Natural killer cell (primary cell): ENCODE results near the gene CALHM2. TPM values are rescaled to one million over a fixed set of nuclear protein-coding genes. Genes with fewer than 3 reads are reported as not detected.

Experiments
- ATAC-seq, 3 donors: fragments of 150-1000 bp in 2 of 3; fragments of 200-7000 bp in 1 of 3; cut with Tn5 transposase; 1 replicate in 1 of 3; 2 replicates in 2 of 3; pipeline ENCODE4 v1.10.0; 2021; ENCODE audit warnings: mild to moderate bottlenecking in 2 of 3, moderate library complexity in 2 of 3
- DNase-seq, 2 donors: peaks; one replicate each; pipeline versions ENCODE4 v3.0.0 to v3.0.0-alpha.2; 2013 to 2021; ENCODE audit warnings: mixed read lengths in 1 of 2
- H3K27ac ChIP-seq: one replicate; pipeline ENCODE4 v1.5.1; 2013; ENCODE audit warnings: mild to moderate bottlenecking, low read length
- H3K27me3 ChIP-seq: one replicate; pipeline ENCODE4 v1.6.1; 2013; ENCODE audit warnings: low read length; ENCODE audit not compliant: control insufficient read depth, insufficient read depth
- H3K36me3 ChIP-seq: one replicate; pipeline ENCODE4 v1.6.1; 2013; ENCODE audit warnings: low read length; ENCODE audit not compliant: control insufficient read depth, insufficient read depth
- H3K4me1 ChIP-seq: one replicate; pipeline ENCODE4 v1.6.1; 2013; ENCODE audit warnings: low read length; ENCODE audit not compliant: control insufficient read depth, insufficient read depth
- H3K4me3 ChIP-seq: one replicate; pipeline ENCODE4 v1.5.1; 2013; ENCODE audit warnings: low read length
- H3K9me3 ChIP-seq: one replicate; pipeline ENCODE4 v1.6.1; 2013; ENCODE audit warnings: low read length; ENCODE audit not compliant: control insufficient read depth, insufficient read depth
- H3K27ac Mint-ChIP-seq, 2 donors: one replicate each; pipeline ENCODE4 v1.8.0; 2022; ENCODE audit warnings: mild to moderate bottlenecking in 2 of 2, mixed read lengths in 2 of 2, moderate library complexity in 1 of 2
- H3K27me3 Mint-ChIP-seq, 2 donors: one replicate each; pipeline ENCODE4 v1.8.0; 2022; ENCODE audit warnings: low read depth in 2 of 2, mixed read lengths in 2 of 2
- H3K36me3 Mint-ChIP-seq: one replicate; pipeline ENCODE4 v1.8.0; 2022; ENCODE audit warnings: mixed read lengths
- H3K4me1 Mint-ChIP-seq, 2 donors: one replicate each; pipeline ENCODE4 v1.8.0; 2022; ENCODE audit warnings: mixed read lengths in 2 of 2
- H3K4me3 Mint-ChIP-seq: one replicate; pipeline ENCODE4 v1.8.0; 2022; ENCODE audit warnings: mild to moderate bottlenecking, moderate library complexity, mixed read lengths
- H3K9me3 Mint-ChIP-seq, 2 donors: one replicate each; pipeline ENCODE4 v1.8.0; 2022; ENCODE audit warnings: mixed read lengths in 2 of 2
- CTCF ChIP-seq: fragments of 200-600 bp; IDR thresholded peaks from one replicate; pipeline ENCODE4 v1.8.0; 2022; ENCODE audit warnings: antibody characterized with exemption
- WGBS: methylation state at CpG from one replicate; pipeline ENCODE4 v1.1.7; 2013; ENCODE audit warnings: missing lambda C conversion rate; ENCODE audit not compliant: insufficient coverage; 5-methylcytosine and 5-hydroxymethylcytosine counted together
- intact Hi-C: fragments of 100-400 bp; cut with micrococcal nuclease; formaldehyde crosslinking; loops from one replicate; pipeline ENCODE4 v1.14.2; 2022
- total RNA-seq, 4 donors: library from RNA; stranded (reverse); fragments of 120-200 nt in 1 of 4; gene quantifications; one replicate each; pipeline versions ENCODE4 v1.2.3 to v1.2.4, GENCODE V29; 2013 to 2022

CALHM2 gene
- 10 to 100 TPM; 26.6 to 55.2 (median 37.2) TPM for total RNA-seq
- 27.9 TPM for total RNA-seq (2013)

GRCh38 chr10:103451831-103452505 lies at the start of gene CALHM2:
Gene CALHM2, minus strand, starts transcription at chr10:103452370. Its CDS starts 2,429 bp downstream, at chr10:103449941.
- no peaks in the 10 kb centered on the region for H3K27me3 Mint-ChIP-seq
- peak within 1 kb of the TSS; percentile 85 for H3K4me3 ChIP-seq
- H3K27ac ChIP-seq = peak within 1 kb of the TSS; percentile 65
- DNase-seq (peak; percentile 41 to 69), ATAC-seq (peak; percentile 75 to 87 (median 79))
- no peaks in the 10 kb centered on the region for H3K9me3 ChIP-seq
- no peak for TF ChIP-seq CTCF
- H3K36me3 ChIP-seq = peaks cover 25% of the 10 kb centered on the region
- whole genome bisulfite sequencing = 1% methylated on average over 32 of the region's 32 CpGs
- intact Hi-C loops = no loop called here
- H3K36me3 Mint-ChIP-seq = peaks cover 15% of the 10 kb centered on the region
- peak within 1 kb of the TSS; percentile 96 for H3K4me3 Mint-ChIP-seq
- peaks cover 58% of the 10 kb centered on the region for H3K4me1 ChIP-seq
- no peaks in the 10 kb centered on the region for H3K27me3 ChIP-seq
- H3K27ac Mint-ChIP-seq = peak within 1 kb of the TSS; percentile 82 to 91
- H3K9me3 Mint-ChIP-seq = no peaks in the 10 kb centered on the region
- H3K4me1 Mint-ChIP-seq = peaks cover 59 to 64% of the 10 kb centered on the region in 2 donors

DNA sequence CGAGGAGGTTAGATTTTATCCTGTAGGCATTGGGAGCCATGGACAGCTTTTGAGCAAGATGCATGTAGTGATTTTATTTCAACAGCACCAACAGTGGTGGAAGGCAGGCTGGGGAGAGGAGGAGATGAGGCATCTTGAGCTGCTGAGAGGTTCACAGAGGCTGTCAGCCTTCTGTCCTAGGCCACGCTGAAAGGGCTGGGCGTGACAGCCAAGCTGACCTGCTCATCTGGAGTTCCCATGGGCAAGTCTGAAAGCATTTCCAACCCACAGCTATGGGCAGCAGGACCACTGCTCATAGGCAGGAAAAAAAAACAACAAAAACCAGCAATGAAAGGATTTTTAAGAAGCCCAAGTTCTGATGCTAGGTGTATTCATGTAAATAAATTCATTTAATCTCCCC lies 49.0 kb upstream of the CALHM2 start:
- no peak for TF ChIP-seq CTCF
- Histone ChIP-seq H3K4me3 (no peak overlapping the region), H3K9me3 (no peaks in the 10 kb centered on the region), H3K4me1 (peaks cover 25% of the 10 kb centered on the region), H3K27ac (no peak overlapping the region), H3K36me3 (no peaks in the 10 kb centered on the region), H3K27me3 (peaks cover 3% of the 10 kb centered on the region)
- DNase-seq (no peak), ATAC-seq (no peak)
- Mint-ChIP-seq H3K27me3 (peaks cover 39 to 41% of the 10 kb centered on the region in 2 donors), H3K36me3 (no peaks in the 10 kb centered on the region), H3K4me3 (no peak overlapping the region), H3K4me1 (peaks cover 13 to 27% of the 10 kb centered on the region in 2 donors), H3K27ac (no peak overlapping the region), H3K9me3 (no peaks in the 10 kb centered on the region)
- WGBS = 86% methylated on average over 3 of the region's 3 CpGs
- intact Hi-C loops = no loop called here

DNA sequence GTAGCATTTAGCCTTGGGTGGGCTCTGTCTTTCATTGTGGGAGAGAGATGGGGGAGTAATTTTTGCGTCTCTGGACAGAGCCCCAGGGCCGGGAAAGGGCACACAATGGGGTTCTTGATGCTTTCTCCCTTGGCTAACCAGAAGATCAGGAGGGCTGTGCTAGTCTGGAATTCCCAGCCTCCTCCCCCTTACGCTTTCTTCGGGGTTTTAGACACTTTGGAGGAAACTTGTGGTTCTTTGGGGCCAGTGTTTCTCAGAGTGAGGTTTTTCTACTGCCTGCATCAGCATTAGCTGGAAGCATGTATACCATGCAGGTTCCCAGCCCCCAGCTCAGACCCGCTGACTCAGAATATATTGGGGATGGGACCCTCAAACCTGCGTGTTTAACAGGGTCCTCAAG lies 48.3 kb upstream of the CALHM2 start:
- Mint-ChIP-seq H3K4me3 (no peak overlapping the region), H3K27ac (no peak overlapping the region), H3K9me3 (no peaks in the 10 kb centered on the region), H3K4me1 (peaks cover 13 to 27% of the 10 kb centered on the region in 2 donors), H3K36me3 (no peaks in the 10 kb centered on the region), H3K27me3 (peaks cover 41 to 47% of the 10 kb centered on the region in 2 donors)
- H3K27me3 ChIP-seq = peaks cover 2% of the 10 kb centered on the region
- no peaks in the 10 kb centered on the region for H3K9me3 ChIP-seq
- H3K36me3 ChIP-seq = no peaks in the 10 kb centered on the region
- H3K4me1 ChIP-seq = peaks cover 21% of the 10 kb centered on the region
- WGBS = 32% methylated on average over 6 of the region's 6 CpGs
- no peak overlapping the region for H3K4me3 ChIP-seq
- intact Hi-C loops = no loop called here
- no peak for ATAC-seq
- no peak for DNase-seq
- H3K27ac ChIP-seq = no peak overlapping the region
- no peak for TF ChIP-seq CTCF

GRCh38 chr10:103499881-103500280 lies 47.7 kb upstream of the CALHM2 start:
- Histone ChIP-seq H3K4me1 (peaks cover 15% of the 10 kb centered on the region), H3K4me3 (no peak overlapping the region), H3K27ac (no peak overlapping the region), H3K27me3 (peaks cover 6% of the 10 kb centered on the region), H3K9me3 (no peaks in the 10 kb centered on the region), H3K36me3 (no peaks in the 10 kb centered on the region)
- TF ChIP-seq CTCF = no peak
- Mint-ChIP-seq H3K27me3 (peaks cover 46 to 51% of the 10 kb centered on the region in 2 donors), H3K4me1 (peaks cover 13 to 27% of the 10 kb centered on the region in 2 donors), H3K27ac (no peak overlapping the region), H3K4me3 (no peak overlapping the region), H3K36me3 (no peaks in the 10 kb centered on the region), H3K9me3 (no peaks in the 10 kb centered on the region)
- DNase-seq (no peak), ATAC-seq (no peak)
- intact Hi-C loops = no loop called here
- 82% methylated on average over 6 of the region's 7 CpGs for whole genome bisulfite sequencing
